CD4-positive, alpha-beta T cell treated with Interleukin-21 for 1 hour (primary cell): ENCODE results near the gene TP63.

Source experiments
- DNase-seq: peaks from one replicate; pipeline ENCODE4 v3.0.0-alpha.2; 2020

Gene TP63

DNA sequence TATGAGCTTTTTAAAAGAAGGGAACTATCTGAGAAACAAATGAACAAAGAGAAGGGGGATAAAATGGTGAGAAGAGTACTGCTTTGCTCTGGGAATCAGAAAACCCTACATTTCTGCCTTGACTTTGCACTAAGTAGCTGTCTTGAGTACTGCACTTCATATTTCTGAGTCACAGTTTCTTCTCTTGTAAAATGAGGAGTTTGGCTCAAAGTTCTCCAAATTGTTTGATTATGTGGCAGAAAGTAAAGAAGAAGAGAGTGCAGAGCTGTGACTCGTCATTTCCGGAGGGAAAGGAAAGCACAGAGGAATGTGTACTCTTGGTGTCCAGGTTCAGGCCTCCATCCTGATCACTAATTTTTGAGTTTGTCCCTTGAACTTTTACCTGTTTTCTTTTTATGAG lies 54.7 kb downstream of the TP63 start:
- no peak for DNase-seq

DNA sequence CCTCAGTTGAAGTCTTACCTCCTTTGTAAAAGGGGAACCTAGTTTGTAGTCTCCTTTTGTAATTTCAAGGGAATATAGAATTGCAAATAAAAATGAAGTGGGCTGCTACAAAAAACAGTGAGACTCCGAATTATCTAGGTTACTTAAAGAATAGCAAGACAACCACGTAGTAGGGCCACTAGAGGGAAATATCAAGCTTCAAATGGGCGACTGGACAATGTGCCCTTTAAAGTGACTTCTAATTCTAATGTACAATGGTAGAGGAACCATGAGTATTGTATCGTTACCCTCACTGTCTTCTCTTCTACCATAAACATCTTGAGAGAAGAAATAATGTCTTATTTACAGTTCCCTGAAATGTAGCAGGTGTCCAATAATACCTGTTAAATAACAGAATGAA lies 56.3 kb downstream of the TP63 start:
- DNase-seq, result no peak

DNA sequence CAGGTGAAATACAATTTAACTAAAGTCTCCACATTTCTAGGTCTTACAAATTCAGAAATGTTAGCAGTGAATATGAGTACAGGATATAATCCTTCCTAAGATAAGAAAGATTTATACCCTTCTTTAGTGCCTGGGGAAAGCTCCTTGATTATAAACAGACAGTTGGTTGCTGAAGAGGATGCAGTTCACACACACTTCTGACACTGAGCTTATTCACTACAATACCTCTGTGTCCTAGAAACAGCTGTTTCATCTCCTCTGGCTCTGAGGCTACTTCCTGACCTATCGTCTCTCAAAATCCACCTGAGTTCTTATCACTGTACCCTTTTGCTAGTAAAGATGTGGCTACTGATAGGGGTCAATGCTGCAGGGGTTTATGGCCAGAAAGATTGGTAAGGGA lies 57.1 kb downstream of the TP63 start:
- no peak for DNase-seq

DNA sequence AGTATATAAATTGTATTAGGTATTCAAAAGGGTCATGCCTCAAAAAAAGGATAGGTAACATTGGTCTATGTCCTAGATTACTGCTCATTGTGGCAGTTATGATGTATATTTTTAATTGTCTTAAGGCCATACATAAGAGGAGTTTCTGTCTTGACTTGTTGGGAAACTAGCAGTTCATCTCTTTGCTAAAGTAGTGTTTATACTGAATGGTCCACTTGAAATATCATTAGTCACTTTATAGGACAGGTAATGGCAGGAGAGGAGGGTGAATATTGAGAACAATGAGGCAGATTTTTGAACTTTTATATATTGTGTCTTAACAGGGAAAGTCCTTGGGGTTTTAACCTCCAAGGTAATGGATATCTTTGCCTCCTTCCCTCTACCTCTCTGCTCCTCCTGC lies 58.4 kb downstream of the TP63 start:
- DNase-seq, result no peak

DNA sequence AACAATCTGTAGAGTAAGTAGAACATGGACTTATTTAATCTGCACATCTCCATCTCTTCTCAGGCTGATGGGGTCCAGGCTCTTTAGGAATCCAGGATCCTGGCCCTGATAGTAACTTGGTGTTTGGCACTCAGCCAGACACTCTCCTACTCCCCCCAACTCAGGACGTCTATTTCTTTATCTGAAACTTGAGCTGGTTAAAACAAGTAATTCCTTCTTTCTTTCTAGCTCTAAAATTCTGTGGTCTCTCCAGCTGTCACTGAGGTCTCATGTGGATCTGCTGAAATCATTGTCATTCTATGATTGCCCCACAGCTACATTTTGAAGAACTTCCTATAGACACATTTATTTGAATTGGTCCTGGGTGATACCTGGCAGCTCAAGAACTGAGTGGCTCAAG lies 59.0 kb downstream of the TP63 start:
- no peak for DNase-seq

DNA sequence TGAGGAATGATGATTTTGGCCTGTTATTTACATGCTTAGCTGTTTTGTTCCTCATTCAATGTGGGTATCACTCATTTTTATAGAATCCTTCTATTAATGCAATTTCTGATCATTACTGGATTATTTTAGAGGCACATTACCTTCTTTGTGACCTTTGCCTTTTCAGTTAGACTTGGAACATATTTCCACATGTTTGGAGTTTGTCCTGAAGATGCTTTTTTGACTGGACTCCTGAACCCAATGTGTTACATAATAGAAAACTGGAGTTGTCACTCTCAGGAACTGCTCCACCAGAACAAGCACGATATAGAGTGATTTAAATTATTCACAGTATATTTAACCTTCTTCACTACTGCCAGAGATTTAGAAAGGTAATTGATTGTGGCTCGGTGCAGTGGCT lies 59.5 kb downstream of the TP63 start:
- DNase-seq, result no peak

DNA sequence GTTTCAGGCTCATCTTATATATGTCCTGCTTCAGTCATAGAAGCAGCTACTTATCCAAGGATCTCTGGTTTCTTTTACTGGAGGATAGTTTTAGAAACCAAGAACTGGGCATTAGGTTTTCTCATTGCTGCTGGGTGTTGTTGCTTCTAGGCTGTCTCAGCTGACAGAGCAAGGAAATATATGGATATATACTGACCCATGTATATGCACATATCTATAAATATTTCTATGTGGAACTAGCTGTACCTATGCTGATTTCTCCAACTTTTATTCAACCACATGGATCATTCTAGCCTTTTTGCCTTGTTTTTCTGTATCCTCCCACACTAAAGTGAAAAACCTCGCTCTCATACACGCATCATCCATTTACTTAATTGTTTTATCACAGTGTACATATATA lies 64.2 kb downstream of the TP63 start:
- DNase-seq, result no peak

DNA sequence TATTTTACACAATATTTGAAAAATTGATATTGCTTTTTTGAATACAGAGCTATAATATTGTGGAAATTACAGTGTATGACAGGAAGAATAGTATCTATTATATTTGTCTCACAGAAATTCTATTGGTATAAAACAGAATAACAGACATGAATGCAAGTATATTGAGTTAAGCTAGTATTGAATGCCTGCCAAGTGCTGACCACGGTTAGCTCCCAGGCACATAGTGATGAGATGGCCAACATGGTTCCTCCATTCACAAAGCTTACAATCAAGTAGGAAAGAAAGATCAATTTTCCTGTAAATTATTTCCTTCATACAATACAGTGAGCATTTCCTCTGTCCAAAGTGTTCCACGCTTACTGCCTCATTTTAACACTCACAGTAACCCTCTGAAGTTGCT lies 67.6 kb downstream of the TP63 start:
- DNase-seq, result no peak

DNA sequence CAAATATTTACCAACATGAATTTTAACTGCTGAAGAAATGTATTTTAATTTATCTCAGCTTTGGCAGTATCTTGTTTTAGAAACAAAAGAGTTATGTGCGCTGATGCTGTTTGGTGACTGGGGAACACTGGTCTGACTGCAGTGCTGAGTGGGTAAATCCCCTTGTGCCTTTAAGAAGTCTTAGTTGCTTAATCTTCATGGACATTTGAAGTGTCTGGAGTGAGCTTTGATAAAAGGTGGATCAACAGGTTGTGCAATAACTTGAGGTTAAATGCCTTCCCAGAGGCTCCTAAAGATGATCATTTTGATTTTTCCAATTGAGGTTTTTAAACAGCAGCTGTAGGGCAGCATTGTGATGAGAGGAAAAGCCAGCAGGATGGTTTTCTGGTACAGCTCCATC lies 68.7 kb downstream of the TP63 start:
- no peak for DNase-seq

DNA sequence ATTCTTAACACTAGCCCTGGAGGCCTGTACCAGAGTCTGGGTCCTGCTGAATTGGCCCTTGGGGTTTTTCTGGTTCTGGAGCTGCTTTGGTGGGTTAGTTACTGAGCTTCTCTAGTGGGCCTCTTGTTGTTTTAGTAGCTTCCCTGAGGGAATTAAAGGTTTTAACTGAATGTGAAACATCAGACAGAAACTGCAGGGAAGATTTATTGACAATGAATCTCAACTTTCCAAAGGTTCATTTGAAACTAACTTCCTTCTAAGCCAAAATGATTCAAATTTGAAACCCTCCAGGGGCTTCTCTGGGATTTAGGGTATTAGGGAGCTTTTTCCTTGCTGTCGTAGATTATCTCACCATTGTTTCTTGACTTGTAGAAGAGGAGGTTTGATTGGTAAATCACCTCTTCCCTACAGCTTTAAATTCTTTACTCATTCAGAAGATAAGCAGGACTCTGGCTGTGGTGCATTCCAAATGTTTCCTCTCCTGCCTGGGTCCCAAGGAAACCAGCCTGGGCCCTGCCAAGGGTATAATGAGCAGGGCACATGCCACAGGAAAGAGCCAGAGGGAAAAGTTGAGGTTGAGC lies 71.0 kb downstream of the TP63 start:
- DNase-seq, result no peak

DNA sequence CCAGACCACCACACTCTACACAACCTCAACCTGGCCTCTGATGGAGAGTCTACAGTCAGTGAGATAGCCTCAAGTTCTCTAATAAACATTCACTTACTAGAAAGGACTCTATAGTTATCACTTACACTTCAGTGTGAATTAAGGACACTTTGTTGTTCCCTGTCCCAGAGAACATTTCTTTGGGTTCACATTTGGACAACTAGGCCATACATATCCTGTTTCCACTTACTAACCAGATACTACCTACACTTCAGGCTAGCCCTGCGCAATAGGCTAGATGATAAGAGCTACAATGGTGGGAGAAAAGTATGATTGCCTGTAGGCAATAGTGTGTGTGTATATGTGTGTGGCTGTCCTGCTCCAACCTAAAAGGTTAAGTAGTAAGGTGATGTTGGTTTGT lies 72.7 kb downstream of the TP63 start:
- DNase-seq, result no peak

DNA sequence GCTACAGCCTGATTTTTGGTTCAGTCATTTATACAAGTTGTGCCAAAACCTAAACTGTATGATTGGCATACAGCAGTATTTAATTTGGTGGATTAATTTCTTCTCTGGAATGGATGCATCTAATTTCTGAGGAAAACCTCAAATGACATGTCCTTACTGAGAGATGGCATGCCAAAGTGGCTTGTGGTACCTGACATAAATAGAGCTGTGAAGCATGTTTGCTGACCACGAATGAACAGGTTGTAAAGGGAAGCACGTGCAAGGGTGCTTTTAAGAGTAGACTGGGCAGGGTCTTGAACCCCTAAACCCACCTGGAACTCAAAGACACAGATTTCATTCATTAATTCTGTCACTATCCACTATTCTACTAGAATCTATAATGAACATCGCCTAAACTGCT lies 77.2 kb downstream of the TP63 start:
- DNase-seq, result no peak

DNA sequence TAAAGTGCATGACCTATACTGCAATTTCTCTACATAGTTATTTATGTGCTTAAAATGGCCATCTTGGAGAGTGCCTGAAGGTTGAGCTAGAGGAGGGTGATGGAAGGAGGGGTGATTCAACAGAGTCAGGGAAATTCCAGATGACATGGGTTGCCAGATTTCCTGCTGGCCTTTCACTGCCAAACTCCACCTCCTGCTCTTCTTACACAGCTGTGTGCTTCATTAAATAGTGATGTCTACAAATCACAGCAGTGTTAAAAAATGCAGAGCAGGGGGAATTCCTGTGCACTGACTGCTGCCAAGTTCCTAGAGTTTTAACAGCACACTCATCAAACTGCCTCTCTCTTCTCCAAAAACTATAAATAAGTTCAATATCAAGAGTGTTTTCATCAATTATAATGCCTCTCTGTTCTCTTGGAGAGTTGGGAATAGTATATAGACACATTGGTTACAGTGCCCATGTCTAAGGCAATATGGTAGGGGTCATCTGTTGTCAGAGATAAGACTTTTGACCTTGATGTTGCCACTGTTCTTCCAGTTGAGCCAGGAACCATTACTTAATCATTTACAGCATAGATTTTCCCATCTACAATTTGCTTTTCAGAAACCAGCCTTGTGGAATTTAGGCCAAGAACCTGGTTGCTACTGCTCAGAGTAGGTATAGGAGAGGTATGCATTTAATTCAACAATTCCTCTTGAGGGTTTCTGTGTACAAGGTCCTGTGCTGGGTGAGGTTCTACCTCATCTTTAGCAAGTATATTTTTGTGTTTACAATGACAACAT lies 79.6 kb downstream of the TP63 start:
- DNase-seq, result no peak

DNA sequence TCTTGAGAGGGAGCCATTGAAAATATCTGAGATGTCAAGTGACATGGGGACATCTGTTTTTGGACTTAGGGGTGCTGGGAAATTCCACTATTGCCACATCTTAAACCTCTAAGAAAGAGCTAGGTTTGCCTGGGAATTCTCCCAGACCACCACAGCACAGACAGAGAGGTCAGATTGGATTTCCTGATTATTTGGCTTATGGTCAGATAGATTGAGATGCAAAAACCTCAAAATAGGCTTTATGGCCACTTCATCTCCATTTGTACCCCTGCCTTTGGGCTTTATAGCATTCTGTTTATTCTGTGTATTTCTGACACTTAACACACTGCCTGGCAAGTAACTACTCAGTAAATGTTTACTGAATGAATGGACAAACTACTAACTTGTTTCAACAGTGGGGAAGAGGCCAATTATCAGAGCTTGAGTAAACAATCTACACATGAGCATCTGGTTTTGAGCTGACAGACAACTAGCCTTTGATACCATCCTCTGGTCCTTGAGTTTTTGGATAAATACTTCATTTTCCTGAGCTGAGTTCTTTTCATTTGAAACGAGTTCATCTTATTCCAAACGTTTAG lies 81.8 kb downstream of the TP63 start:
- DNase-seq, result no peak

DNA sequence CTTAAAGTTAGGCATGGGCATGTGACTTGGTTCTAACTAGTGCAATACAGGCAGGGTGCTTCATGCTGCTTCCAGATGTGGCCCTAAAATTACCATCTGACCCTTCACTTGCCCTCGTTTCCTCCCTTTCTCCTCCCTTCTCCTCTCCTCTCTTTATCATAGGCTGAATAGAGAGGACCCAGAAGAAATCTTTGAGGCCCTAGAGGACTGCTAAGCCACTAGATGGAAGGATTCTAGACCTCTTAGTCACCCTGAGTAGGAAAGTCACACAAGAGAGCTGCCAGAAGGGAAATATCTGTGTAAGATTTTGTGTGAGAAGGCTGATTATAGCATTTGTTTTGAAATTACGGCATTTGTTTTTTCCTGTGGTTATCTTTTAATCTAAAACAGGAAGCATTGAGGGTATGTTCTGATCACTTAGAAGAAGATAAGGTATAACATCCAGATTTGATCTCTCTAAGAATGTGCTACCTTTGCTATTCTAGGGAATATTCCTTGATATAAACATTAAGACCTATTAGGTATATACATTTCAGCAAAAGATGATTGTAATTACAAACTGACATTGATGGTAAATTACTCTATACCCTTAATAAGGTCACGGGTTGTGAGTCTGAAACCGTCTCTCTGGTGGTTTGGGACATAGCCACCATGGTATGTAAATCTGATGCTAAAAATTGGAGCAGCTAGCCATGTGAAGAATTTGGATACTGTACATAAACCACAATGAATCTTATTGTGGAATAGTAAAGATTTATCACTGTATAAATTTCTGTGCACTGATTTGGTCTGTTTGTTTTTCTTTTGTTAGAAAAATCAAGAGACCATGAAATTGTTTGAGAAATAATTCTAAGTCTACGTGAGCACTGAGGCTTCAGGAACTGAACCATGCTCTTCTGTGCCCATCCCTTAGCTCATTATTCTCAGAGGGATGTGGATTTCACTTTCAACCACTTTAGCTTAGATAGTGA lies 84.1 kb downstream of the TP63 start:
- peak; percentile 2 for DNase-seq

DNA sequence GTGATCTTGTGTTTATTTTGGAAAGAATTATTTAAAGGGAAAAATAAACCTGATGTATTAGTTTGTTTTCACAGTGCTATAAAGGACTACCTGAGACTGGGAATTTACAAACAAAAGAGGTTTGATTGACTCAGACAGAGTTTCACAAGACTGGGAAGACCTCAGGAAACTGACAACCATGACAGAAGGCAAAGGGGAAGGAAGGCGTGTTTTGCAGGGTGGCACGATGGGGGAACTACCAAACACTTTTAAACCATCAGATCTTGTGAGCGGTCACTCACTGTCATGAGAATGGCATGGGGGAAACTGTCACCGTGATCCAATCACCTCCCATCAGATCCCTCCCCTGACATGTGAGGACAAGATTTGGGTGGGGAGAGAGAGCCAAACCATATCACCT lies 87.0 kb downstream of the TP63 start:
- no peak for DNase-seq

DNA sequence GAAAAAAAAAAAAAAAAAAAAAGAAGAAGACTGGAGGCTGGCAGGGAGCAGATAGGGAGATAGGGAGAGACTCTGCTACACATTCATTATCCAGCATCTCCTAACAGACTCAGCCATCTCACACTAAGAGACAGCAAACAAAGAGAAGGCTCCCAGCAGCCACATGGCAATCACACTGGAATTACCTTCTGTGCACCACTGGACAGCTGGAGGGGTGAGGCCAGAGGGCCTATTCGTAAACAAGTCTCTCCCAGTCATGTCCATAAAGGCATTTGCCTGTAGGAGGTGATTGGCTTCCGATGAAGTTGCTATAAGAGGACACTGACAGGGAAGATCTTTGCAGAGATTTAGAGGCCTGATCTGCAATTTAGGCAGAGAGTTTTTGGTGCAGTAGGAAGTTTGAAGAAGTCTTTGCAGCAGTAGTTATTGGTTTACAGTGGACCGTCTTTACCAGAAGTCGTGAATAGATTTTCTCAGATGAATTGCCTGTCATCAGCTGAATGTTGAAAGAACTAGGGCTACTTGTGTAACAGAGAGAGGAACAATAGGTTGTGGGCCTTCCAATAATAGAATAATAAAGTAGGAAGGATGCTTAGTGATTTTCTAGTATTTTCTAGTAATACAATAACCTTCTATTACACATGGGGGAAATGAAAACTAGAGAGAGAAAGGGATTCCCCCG lies 89.7 kb downstream of the TP63 start:
- DNase-seq, result no peak

DNA sequence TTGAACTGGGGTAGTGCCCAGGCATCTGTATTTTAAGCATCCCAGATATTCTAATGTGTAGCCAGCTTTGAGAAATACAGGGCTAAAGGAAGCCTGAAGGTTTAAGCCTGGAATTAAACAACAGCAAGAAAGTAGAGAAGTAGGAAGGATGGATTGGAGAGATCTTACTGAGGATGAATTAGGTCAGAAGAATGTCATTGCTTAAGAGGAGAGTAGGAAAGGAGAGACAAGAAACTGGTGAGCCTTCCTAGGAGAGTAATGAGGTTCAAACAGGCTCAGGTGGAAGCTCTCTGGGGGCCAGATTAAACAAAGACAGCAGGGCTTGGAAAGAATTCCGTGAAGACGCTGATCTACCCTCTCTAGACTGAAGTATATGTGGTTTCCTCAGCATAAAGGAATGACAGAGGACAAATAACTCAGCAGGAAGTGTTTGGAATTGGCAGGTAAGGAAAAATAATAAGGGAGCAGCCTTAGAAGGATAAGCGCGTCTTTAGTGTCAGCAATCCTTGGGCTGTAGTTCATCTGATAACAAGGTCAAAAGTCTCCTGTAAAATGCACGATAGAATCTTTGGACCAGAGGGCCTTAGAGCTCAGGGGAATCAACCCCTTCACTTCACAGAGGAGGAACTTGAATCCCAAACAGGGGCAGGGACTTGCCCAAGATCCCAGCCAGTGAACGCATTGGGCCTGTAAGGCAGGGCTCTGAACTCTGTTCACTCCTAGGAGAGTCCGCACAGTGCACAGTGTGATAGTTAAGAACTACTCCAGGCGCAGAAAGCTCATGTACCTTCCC lies 90.9 kb downstream of the TP63 start:
- no peak for DNase-seq

DNA sequence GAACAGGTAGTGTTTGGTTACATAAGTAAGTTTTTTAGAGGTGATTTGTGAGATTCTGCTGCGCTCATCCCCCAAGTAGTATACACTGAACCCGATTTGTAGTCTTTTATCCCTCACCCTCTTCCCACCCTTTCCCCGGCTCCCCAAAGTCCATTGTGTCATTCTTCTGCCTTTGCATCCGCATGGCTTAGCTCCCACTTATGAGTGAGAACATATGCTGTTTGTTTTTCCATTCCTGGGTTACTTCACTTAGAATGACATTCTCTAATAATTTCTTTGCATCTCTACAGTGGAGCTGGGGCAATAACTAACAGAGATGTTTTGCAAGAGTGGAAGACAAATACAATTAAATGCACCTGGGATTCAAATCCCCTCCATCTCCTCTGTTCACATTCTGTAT lies 93.2 kb downstream of the TP63 start:
- no peak for DNase-seq

DNA sequence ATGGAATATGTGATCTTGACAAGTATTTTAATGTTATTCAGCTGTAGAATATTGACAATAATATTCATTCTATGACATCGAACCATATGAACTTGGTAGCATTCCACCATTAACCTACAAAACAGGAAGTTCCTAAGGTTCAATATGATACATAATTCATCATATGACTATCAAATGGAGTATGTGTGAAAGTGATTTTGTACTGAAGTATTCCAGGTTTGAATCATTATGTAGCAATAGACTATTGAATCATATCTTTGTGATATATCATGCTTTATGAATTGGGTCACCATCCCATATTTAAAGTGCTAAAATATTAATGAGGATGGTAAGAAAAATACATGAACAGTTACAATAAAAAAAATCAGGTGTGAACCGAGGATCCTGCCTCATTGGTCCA lies 95.1 kb downstream of the TP63 start:
- DNase-seq, result no peak

DNA sequence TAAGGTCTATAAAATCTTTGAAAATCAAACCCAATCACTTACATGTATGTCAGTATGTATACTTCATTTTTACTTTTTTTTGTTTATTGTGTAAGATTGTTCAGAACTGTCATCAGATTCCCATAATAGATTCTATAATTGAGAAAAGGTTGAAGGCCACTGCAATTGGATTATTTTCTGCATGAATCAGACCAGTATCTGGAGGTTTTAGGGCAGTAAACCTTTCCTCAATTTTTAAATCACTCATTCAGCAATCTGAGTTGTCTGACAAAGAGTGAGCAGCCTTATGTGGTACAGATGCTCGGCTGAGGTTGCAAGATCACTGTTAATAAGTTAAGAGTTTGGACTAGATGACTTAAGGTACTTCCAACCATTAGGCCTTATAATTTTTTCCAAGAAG lies 96.0 kb downstream of the TP63 start:
- no peak for DNase-seq

DNA sequence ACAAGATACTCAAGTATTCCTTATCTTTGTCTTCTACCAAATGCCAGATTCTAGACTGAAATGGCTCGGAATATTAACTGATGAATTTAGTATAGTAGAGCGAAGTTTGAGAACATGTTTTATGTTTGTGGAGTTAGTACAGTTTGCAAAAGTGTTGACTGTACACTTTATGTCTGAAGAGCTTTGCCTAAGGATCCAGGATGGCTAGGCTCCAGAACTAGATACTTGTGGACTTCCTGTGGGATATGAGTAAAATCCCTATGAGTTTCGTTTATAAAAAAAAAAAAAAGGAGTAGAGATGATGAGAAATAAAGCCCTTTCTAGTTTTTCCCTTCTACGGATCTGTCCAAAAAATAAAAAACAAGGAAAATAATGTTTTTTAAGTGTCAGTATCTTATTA lies 96.7 kb downstream of the TP63 start:
- no peak for DNase-seq
